PFSK-1 (cell line): Measurements from ENCODE around the gene NKIRAS2.

Source experiments
- FOXP2 ChIP-seq: optimal IDR thresholded peaks from 2 replicates; pipeline ENCODE3; 2011; ENCODE audit warnings: borderline replicate concordance, control low read depth, inconsistent platforms; ENCODE audit not compliant: insufficient read depth; ENCODE audit errors: extremely low read length, extremely low read depth
- POLR2AphosphoS5 ChIP-seq: IDR thresholded peaks from 2 replicates; pipeline ENCODE4 v1.6.1; 2012; ENCODE audit warnings: low read depth, mild to moderate bottlenecking, control low read depth, low read length, moderate library complexity
- REST ChIP-seq, 2 experiments: IDR thresholded peaks; 2 replicates each; pipeline versions ENCODE4 v1.6.1 to v1.8.0; 2011 to 2012; ENCODE audit warnings: low read depth in 2 of 2, low read length in 2 of 2, control low read depth in 1 of 2, inconsistent platforms in 1 of 2, mild to moderate bottlenecking in 1 of 2, moderate library complexity in 1 of 2; ENCODE audit not compliant: insufficient read depth in 1 of 2
- SIN3A ChIP-seq: IDR thresholded peaks from 2 replicates; pipeline ENCODE4 v1.6.1; 2012; ENCODE audit warnings: mild to moderate bottlenecking, low read length, moderate library complexity, borderline replicate concordance; ENCODE audit not compliant: insufficient read depth
- TAF1 ChIP-seq: IDR thresholded peaks from 2 replicates; pipeline ENCODE4 v1.6.1; 2012; ENCODE audit warnings: low read length, control low read depth, borderline replicate concordance; ENCODE audit not compliant: insufficient read depth

Gene NKIRAS2

GRCh38 chr17:42038221-42038973 lies 18.5 kb downstream of the NKIRAS2 start:
- no peak for TF ChIP-seq FOXP2
- no peak for TF ChIP-seq REST (IDR thresholded peaks at IDR 0.05; ENCODE audit: insufficient read depth in 1 of 2, low read depth in 2 of 2, low read length in 2 of 2)
- TF ChIP-seq SIN3A = no peak
- TF ChIP-seq TAF1 = no peak
- TF ChIP-seq POLR2AphosphoS5 = no peak

- TF ChIP-seq REST (IDR thresholded peaks at IDR 0.05; ENCODE audit: insufficient read depth in 1 of 2, low read depth in 2 of 2, low read length in 2 of 2) (no peak), FOXP2 (no peak), SIN3A (no peak), TAF1 (no peak), POLR2AphosphoS5 (no peak)
These were observed 20.2 kb downstream of the NKIRAS2 start for GRCh38 chr17:42039794-42040763.

GRCh38 chr17:42040818-42041217 lies 20.9 kb downstream of the NKIRAS2 start:
- TF ChIP-seq POLR2AphosphoS5 (no peak), FOXP2 (no peak), REST (IDR thresholded peaks at IDR 0.05; ENCODE audit: insufficient read depth in 1 of 2, low read depth in 2 of 2, low read length in 2 of 2) (no peak), TAF1 (no peak), SIN3A (no peak)

- TF ChIP-seq FOXP2 (no peak), SIN3A (no peak), REST (IDR thresholded peaks at IDR 0.05; ENCODE audit: insufficient read depth in 1 of 2, low read depth in 2 of 2, low read length in 2 of 2) (peak in 1 of 2 experiments; percentile 77; a peak in 2 of 4 replicates)
These were observed 21.7 kb downstream of the NKIRAS2 start for GRCh38 chr17:42041619-42042018.
